ENCODE results near the gene NBAS. TPM values are rescaled to one million over a fixed set of nuclear protein-coding genes. Genes with fewer than 3 reads are reported as not detected.
A peak's percentile ranks its signal among the peaks of the same experiment; 100 is the strongest.

NBAS gene
- total and polyA plus RNA-seq, 2 of the 4 experiments (the other 2 are of a cell fraction) = 22.3 to 105 TPM

DNA sequence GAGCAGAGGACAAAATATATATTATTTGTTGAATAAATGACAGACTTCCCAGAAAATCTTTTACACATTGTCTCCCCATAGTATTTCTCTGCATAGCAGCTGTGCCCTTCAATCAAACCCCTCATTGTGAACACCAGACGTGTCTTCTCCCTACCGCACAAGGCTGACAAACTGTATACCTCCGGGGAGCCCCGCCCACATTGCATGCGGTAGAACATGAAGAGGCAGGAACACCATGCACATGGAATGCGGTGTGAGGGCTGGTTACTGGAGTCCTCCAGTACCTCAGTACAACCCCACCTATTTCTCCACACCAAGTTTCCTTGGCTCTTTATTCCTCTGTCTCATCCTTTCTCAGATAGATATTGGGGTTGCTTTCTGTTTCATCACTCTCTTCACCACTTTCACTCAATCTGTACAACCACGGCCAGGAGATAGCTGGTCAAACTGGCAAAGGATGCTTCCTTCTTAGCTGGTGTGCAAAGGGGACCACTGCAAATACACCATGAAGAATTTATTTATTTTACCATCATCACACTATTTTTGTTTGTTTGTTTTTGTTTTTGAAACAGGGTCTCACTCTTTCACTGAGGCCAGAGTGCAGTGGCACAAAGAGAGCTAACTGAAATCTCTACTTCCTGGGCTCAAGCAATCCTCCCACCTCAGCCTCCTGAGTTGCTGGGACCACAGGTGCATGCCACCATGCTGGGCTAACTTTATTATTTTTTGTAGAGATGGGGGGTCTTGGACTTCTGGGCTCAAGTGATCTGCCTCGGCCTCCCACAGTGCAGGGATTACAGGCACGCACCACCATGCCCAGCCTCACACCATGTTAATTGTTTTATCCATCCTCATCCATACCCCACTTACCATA is 2.3 kb upstream of the NBAS start (continued):
- TF ChIP-seq CHD1 (IDR thresholded peaks at IDR 0.05; ENCODE audit: low read depth, low read length) = no peak

DNA sequence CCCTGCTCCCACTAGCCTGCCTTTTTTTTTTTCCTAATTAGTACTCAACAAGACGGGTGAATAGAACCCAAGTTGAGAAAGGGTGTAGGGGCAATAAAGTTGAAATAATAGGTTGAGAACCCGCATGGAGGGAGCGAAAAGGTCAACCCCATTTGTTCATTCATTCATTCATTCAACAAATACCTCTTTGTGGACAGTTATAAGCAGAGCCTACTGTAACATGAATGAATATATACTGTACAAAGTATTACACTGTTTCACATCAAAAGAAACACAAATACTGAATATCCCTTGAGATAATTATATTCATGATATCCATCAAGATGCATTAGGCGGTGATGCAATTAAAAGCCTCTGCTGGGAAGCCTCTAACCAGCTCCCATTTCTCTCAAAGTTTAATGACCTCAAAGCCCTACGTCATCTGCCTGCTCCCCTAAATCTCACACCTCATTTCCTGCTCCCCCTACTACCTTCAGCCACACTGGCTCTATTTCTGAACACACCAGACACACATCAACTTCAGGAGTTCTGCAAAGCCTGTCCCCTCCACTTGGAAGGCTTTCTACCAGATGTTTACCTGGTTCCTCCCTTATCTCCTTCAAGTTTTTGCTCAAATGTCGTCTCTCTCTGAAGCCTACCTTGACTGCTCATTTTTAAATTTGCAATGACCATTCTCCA is 1.4 kb upstream of the NBAS start:
- CTCF ChIA-PET = interaction anchor here (0.6 to 3.5 kb wide), 2 partner anchors 15 to 92 kb away, joined by 3 to 13 read pairs; no protein-coding TSS in a partner anchor
- no peak for ATAC-seq (ENCODE audit: low read depth)
- H3K4me3 ChIP-seq (ENCODE audit: insufficient read depth, low read depth, low read length) = no peak overlapping the region

More for the DNA sequence above, 1.4 kb upstream of the NBAS start:
- H4K8ac ChIP-seq (ENCODE audit: low read depth in 2 of 2, low read length in 2 of 2) = peak overlapping the region; percentile 47 to 83; a peak in 3 of 4 replicates
- H3K18ac ChIP-seq (ENCODE audit: low read depth, low read length) = no peak overlapping the region
- no peak overlapping the region for H3K9ac ChIP-seq (ENCODE audit: low read depth, low read length)
- peaks cover 3% of the 10 kb centered on the region for H3K9me1 ChIP-seq (ENCODE audit: insufficient read depth, low read length)
- 100% methylated on average over 1 of the region's 6 CpGs; no CpG with 5 or more reads in 1 of the 2 experiments for WGBS, 2 experiments (ENCODE audit: extremely low coverage in 2 of 2, insufficient read length in 1 of 2)
- peaks cover 16 to 17% of the 10 kb centered on the region in 2 experiments for H3K79me1 ChIP-seq (ENCODE audit: low read depth in 1 of 2, low read length in 2 of 2)
- in situ Hi-C loops (cut with MboI; ENCODE audit: low sequenced_read_pairs) (no loop called here), intact Hi-C loops (cut with micrococcal nuclease) (loop anchor here (10.0 kb wide), 2 partner anchors 388 to 518 kb away; no protein-coding TSS in a partner anchor), dilution Hi-C loops (cut with HindIII; ENCODE audit: low sequenced_read_pairs, unreplicated experiment) (no loop called here)
- no peaks in the 10 kb centered on the region for H3K9me3 ChIP-seq (ENCODE audit: control insufficient read depth, insufficient read depth, low read length)
- no peak overlapping the region for H3K27ac ChIP-seq (ENCODE audit: insufficient read depth, low read length)
- H3K4me1 ChIP-seq (ENCODE audit: control insufficient read depth, insufficient read depth, low read length) = no peaks in the 10 kb centered on the region
- no peak overlapping the region for H4K91ac ChIP-seq (ENCODE audit: insufficient read depth, low read depth, low read length)
- H4K20me1 ChIP-seq (ENCODE audit: insufficient read depth, low read length) = peaks cover 8% of the 10 kb centered on the region; the same call in 1 of the 2 replicates
- no peak overlapping the region for H3K56ac ChIP-seq (ENCODE audit: extremely low read depth, insufficient read depth, low read length)
- DNase-seq = no peak
- peak overlapping the region; percentile 40 for H2AFZ ChIP-seq (replicated peaks; ENCODE audit: low read length, poor library complexity)
- H2AK9ac ChIP-seq (replicated peaks; ENCODE audit: low read depth, low read length, poor library complexity) = no peak overlapping the region
- H3K36me3 ChIP-seq (ENCODE audit: control insufficient read depth, insufficient read depth, low read length) = no peaks in the 10 kb centered on the region
- no peak overlapping the region for H3K23ac ChIP-seq (ENCODE audit: low read depth, low read length)
- no peak overlapping the region for H2AK5ac ChIP-seq (ENCODE audit: low read depth, low read length)
- no peak overlapping the region for H4K5ac ChIP-seq (ENCODE audit: low read depth, low read length)
- no peak overlapping the region for H2BK5ac ChIP-seq (ENCODE audit: low read depth, low read length, poor library complexity, severe bottlenecking)
- H3K14ac ChIP-seq (replicated peaks; ENCODE audit: low read depth, low read length) = no peak overlapping the region
- H3K4ac ChIP-seq (ENCODE audit: low read depth, low read length) = no peak overlapping the region
- no TSS peak for BruUV-seq (replicated peaks)
- H2BK15ac ChIP-seq (ENCODE audit: low read depth, low read length) = no peak overlapping the region
- no peak overlapping the region for H2BK120ac ChIP-seq (ENCODE audit: low read depth, low read length)
- no peak overlapping the region for H3K4me2 ChIP-seq (ENCODE audit: low read depth, low read length)
- no peak overlapping the region for H2BK20ac ChIP-seq (ENCODE audit: low read depth, low read length)
- POLR2A ChIA-PET (ENCODE audit: unreplicated experiment) = interaction anchor here (0.6 kb wide), 1 partner anchor 1091 kb away, joined by 11 read pairs; no protein-coding TSS in a partner anchor
- TF ChIP-seq MAZ (IDR thresholded peaks at IDR 0.05; ENCODE audit: borderline replicate concordance, low read depth, low read length) (no peak), MAFK (IDR thresholded peaks at IDR 0.05; ENCODE audit: low read depth, low read length) (no peak), RFX5 (IDR thresholded peaks at IDR 0.05; ENCODE audit: low read depth, low read length) (no peak), CHD1 (IDR thresholded peaks at IDR 0.05; ENCODE audit: low read depth, low read length) (no peak), FOS (IDR thresholded peaks at IDR 0.05; ENCODE audit: low read depth, low read length) (no peak), MXI1 (IDR thresholded peaks at IDR 0.05; ENCODE audit: borderline replicate concordance, low read depth, low read length) (no peak), RAD21 (IDR thresholded peaks at IDR 0.05; ENCODE audit: low read length) (no peak), RCOR1 (IDR thresholded peaks at IDR 0.05; ENCODE audit: insufficient replicate concordance, low read length) (no peak), BHLHE40 (IDR thresholded peaks at IDR 0.05; ENCODE audit: low read depth, low read length) (no peak), SMC3 (IDR thresholded peaks at IDR 0.05; ENCODE audit: low read depth, low read length) (no peak)
- TF ChIP-seq, protein P1, sequence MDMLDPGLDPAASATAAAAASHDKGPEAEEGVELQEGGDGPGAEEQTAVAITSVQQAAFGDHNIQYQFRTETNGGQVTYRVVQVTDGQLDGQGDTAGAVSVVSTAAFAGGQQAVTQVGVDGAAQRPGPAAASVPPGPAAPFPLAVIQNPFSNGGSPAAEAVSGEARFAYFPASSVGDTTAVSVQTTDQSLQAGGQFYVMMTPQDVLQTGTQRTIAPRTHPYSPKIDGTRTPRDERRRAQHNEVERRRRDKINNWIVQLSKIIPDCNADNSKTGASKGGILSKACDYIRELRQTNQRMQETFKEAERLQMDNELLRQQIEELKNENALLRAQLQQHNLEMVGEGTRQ (IDR thresholded peaks at IDR 0.05; ENCODE audit: low read depth, low read length) = no peak
- H3K27me3 ChIP-seq (ENCODE audit: control insufficient read depth, insufficient read depth, low read length) = no peaks in the 10 kb centered on the region

All from IMR-90 (cell line).